GM19372 (cell line): ENCODE results near the gene PIK3CG.
A peak's percentile ranks its signal among the peaks of the same experiment; 100 is the strongest.
"Not testable (repeated sequence)": the region's sequence is repeated elsewhere in the genome, so short reads cannot be mapped to it uniquely, and the experiment has no call there.

Experiments
- ATAC-seq: cut with Tn5 transposase; IDR thresholded peaks from one replicate; pipeline ENCODE4 v1.9.1; 2021; ENCODE audit warnings: mild to moderate bottlenecking, low read depth, moderate library complexity; ENCODE audit not compliant: unreplicated experiment

Gene PIK3CG

GRCh38 chr7:106927536-106927935, 62.5 kb downstream of the PIK3CG start:
- no peak for ATAC-seq

- ATAC-seq: not testable (repeated sequence)
These were observed 64.5 kb downstream of the PIK3CG start for GRCh38 chr7:106929616-106930015.

- no peak for ATAC-seq
These were observed 71.2 kb downstream of the PIK3CG start for GRCh38 chr7:106936236-106936635.

GRCh38 chr7:106938122-106938521, 73.0 kb downstream of the PIK3CG start:
- ATAC-seq: not testable (repeated sequence)

GRCh38 chr7:106938803-106939202, 73.7 kb downstream of the PIK3CG start:
- no peak for ATAC-seq

GRCh38 chr7:106944035-106944665, 79.1 kb downstream of the PIK3CG start:
- ATAC-seq: no peak

- peak; percentile 71 for ATAC-seq
These were observed 82.2 kb downstream of the PIK3CG start for GRCh38 chr7:106947244-106947728.

GRCh38 chr7:106952001-106952657, 87.0 kb downstream of the PIK3CG start:
- ATAC-seq: no peak

GRCh38 chr7:106952658-106953231, 87.7 kb downstream of the PIK3CG start:
- ATAC-seq: no peak

- ATAC-seq: no peak
These were observed 89.8 kb downstream of the PIK3CG start for GRCh38 chr7:106954840-106955239.

GRCh38 chr7:106955857-106956256, 90.8 kb downstream of the PIK3CG start:
- not testable (repeated sequence) for ATAC-seq
